Prostate gland (tissue), 2 donors: ENCODE measurements around the gene MAPKAPK3.

Source experiments
- POLR2A ChIP-seq: fragments of 450-650 bp; IDR thresholded peaks from one replicate; pipeline ENCODE4 v1.6.1; 2016; ENCODE audit warnings: antibody characterized with exemption, mild to moderate bottlenecking
- POLR2AphosphoS5 ChIP-seq: sonication (generic); formaldehyde crosslinking; IDR thresholded peaks from one replicate; pipeline ENCODE4 v1.6.1; 2017; ENCODE audit warnings: antibody characterized with exemption
- TF ChIP-seq, protein P1 (sequence below), 4 experiments: fragments of 200-600 bp in 2 of 4; fragments of 450-650 bp in 2 of 4; sonication (generic) in 2 of 4; IDR thresholded peaks; 1 replicate in 3 of 4; 2 replicates in 1 of 4; pipeline ENCODE4 v1.5.1; 2016 to 2019; ENCODE audit warnings: antibody characterized with exemption in 4 of 4, mild to moderate bottlenecking in 2 of 4, moderate library complexity in 2 of 4

- TF ChIP-seq, protein P1, sequence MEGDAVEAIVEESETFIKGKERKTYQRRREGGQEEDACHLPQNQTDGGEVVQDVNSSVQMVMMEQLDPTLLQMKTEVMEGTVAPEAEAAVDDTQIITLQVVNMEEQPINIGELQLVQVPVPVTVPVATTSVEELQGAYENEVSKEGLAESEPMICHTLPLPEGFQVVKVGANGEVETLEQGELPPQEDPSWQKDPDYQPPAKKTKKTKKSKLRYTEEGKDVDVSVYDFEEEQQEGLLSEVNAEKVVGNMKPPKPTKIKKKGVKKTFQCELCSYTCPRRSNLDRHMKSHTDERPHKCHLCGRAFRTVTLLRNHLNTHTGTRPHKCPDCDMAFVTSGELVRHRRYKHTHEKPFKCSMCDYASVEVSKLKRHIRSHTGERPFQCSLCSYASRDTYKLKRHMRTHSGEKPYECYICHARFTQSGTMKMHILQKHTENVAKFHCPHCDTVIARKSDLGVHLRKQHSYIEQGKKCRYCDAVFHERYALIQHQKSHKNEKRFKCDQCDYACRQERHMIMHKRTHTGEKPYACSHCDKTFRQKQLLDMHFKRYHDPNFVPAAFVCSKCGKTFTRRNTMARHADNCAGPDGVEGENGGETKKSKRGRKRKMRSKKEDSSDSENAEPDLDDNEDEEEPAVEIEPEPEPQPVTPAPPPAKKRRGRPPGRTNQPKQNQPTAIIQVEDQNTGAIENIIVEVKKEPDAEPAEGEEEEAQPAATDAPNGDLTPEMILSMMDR (IDR thresholded peaks at IDR 0.05), result no peak
- TF ChIP-seq POLR2A, result no peak
- TF ChIP-seq POLR2AphosphoS5, result no peak
Observed at GRCh38 chr3:50655009-50655830, 38.3 kb downstream of the MAPKAPK3 start.
